Transverse colon (tissue), 4 donors: ENCODE data around the gene SOHLH1. TPM values are rescaled to one million over a fixed set of nuclear protein-coding genes. Genes with fewer than 3 reads are reported as not detected.

Experiments used
- DNase-seq: peaks from one replicate; pipeline ENCODE4 v3.0.0-alpha.2; 2019
- H3K27ac ChIP-seq, 4 donors: fragments of 200-600 bp; sonication (generic); 2 replicates each; pipeline ENCODE4 v1.5.1; 2016 to 2018; ENCODE audit warnings: inconsistent platforms in 4 of 4
- H3K27me3 ChIP-seq: fragments of 200-600 bp; sonication (generic); 2 replicates; pipeline ENCODE4 v1.5.1; 2017; ENCODE audit warnings: inconsistent platforms
- H3K36me3 ChIP-seq, 4 donors: fragments of 200-600 bp; sonication (generic); 2 replicates each; pipeline ENCODE4 v1.5.1; 2017 to 2019; ENCODE audit warnings: inconsistent platforms in 4 of 4
- H3K4me1 ChIP-seq, 4 donors: fragments of 200-600 bp; sonication (generic); 2 replicates each; pipeline ENCODE4 v1.5.1; 2017 to 2020; ENCODE audit warnings: inconsistent platforms in 4 of 4
- H3K4me3 ChIP-seq, 4 donors: fragments of 200-600 bp; sonication (generic); 1 replicate in 1 of 4; 2 replicates in 3 of 4; pipeline versions ENCODE4 v1.5.1 to v1.6.1; 2017 to 2019; ENCODE audit warnings: inconsistent platforms in 4 of 4
- H3K9me3 ChIP-seq, 2 donors: fragments of 200-600 bp; sonication (generic); 2 replicates each; pipeline ENCODE4 v1.5.1; 2017 to 2019; ENCODE audit warnings: inconsistent platforms in 2 of 2
- CTCF ChIP-seq, 5 experiments: fragments of 200-600 bp in 3 of 5; fragments of 450-650 bp in 2 of 5; sonication (generic) in 3 of 5; IDR thresholded peaks; 1 replicate in 2 of 5; 2 replicates in 3 of 5; pipeline ENCODE4 v1.5.1; 2016 to 2017; ENCODE audit warnings: antibody characterized with exemption in 5 of 5, inconsistent platforms in 3 of 5, mild to moderate bottlenecking in 2 of 5, moderate library complexity in 1 of 5
- EP300 ChIP-seq: sonication (generic); formaldehyde crosslinking; IDR thresholded peaks from one replicate; pipeline ENCODE4 v1.6.1; 2017; ENCODE audit warnings: antibody characterized with exemption, low read depth
- POLR2A ChIP-seq: fragments of 450-650 bp; IDR thresholded peaks from one replicate; pipeline ENCODE4 v1.6.1; 2016; ENCODE audit warnings: antibody characterized with exemption, mild to moderate bottlenecking, moderate library complexity
- POLR2AphosphoS5 ChIP-seq, 3 donors: sonication (generic); formaldehyde crosslinking; IDR thresholded peaks; one replicate each; pipeline ENCODE4 v1.6.1; 2016; ENCODE audit warnings: antibody characterized with exemption in 3 of 3
- WGBS, 2 donors: methylation state at CpG; one replicate each; pipeline ENCODE4 v1.1.5; 2018; ENCODE audit warnings: low coverage in 1 of 2; 5-methylcytosine and 5-hydroxymethylcytosine counted together
- in situ Hi-C, 4 donors: fragments of 200-750 bp; cut with MboI; loops; one replicate each; pipeline versions ENCODE4 v1.15.0 to v1.15.1; 2017; ENCODE audit warnings: low sequenced_read_pairs in 3 of 4, low pct_ligation_motif_present in 1 of 4, low pct_unique_long_range_greater_than_20kb in 1 of 4
- intact Hi-C: fragments of 100-400 bp; cut with DNase I; formaldehyde crosslinking; loops from one replicate; pipeline ENCODE4 v1.15.1; 2023; ENCODE audit warnings: low total_unique reads
- total RNA-seq, 4 donors: library from RNA; depleted of rRNA; stranded (reverse); fragments of >200 nt; gene quantifications; one replicate each; pipeline ENCODE4 v1.1.0, GENCODE V29; 2016

SOHLH1 gene
- total RNA-seq, 4 donors from 2014 or later = not detected

GRCh38 chr9:135729480-135729879, 30.2 kb upstream of the SOHLH1 start:
- no peak for DNase-seq
- H3K4me3 ChIP-seq = no peak overlapping the region
- in situ Hi-C loops = no loop called here
- no peak for TF ChIP-seq POLR2A
- TF ChIP-seq POLR2AphosphoS5 (IDR thresholded peaks at IDR 0.05) = no peak
- TF ChIP-seq CTCF (IDR thresholded peaks at IDR 0.05) = no peak
- no peak for TF ChIP-seq EP300
- H3K27ac ChIP-seq = no peak overlapping the region
- no peaks in the 10 kb centered on the region for H3K4me1 ChIP-seq
- H3K36me3 ChIP-seq = no peaks in the 10 kb centered on the region
- no peaks in the 10 kb centered on the region for H3K9me3 ChIP-seq
- intact Hi-C loops = no loop called here
- WGBS, 2 donors = 70 to 84% methylated on average over 4 to 13 of the region's 13 CpGs
- H3K27me3 ChIP-seq = peaks cover 16% of the 10 kb centered on the region

GRCh38 chr9:135728436-135729110, 29.3 kb upstream of the SOHLH1 start:
- no peak overlapping the region for H3K27ac ChIP-seq
- intact Hi-C loops (no loop called here), in situ Hi-C loops (no loop called here)
- peaks cover 16% of the 10 kb centered on the region for H3K27me3 ChIP-seq
- H3K4me1 ChIP-seq = no peaks in the 10 kb centered on the region
- DNase-seq = no peak
- WGBS, 2 donors = 63% methylated on average over 17 of the region's 18 CpGs; no CpG with 5 or more reads in 1 of the 2 donors
- H3K9me3 ChIP-seq = no peaks in the 10 kb centered on the region
- TF ChIP-seq CTCF (IDR thresholded peaks at IDR 0.05) (no peak), EP300 (no peak), POLR2A (no peak), POLR2AphosphoS5 (IDR thresholded peaks at IDR 0.05) (no peak)
- H3K4me3 ChIP-seq = no peak overlapping the region
- no peaks in the 10 kb centered on the region for H3K36me3 ChIP-seq

- no peaks in the 10 kb centered on the region for H3K36me3 ChIP-seq
- intact Hi-C loops (no loop called here), in situ Hi-C loops (no loop called here)
- DNase-seq = no peak
- H3K27me3 ChIP-seq = peaks cover 16% of the 10 kb centered on the region
- no peaks in the 10 kb centered on the region for H3K9me3 ChIP-seq
- no peak overlapping the region for H3K4me3 ChIP-seq
- H3K4me1 ChIP-seq = no peaks in the 10 kb centered on the region
- no peak overlapping the region for H3K27ac ChIP-seq
- TF ChIP-seq POLR2A (no peak), CTCF (IDR thresholded peaks at IDR 0.05) (no peak), POLR2AphosphoS5 (IDR thresholded peaks at IDR 0.05) (no peak), EP300 (no peak)
- 45% methylated on average over 11 of the region's 11 CpGs; no CpG with 5 or more reads in 1 of the 2 donors for WGBS, 2 donors
Observed at GRCh38 chr9:135727257-135727875, 28.1 kb upstream of the SOHLH1 start.

DNA sequence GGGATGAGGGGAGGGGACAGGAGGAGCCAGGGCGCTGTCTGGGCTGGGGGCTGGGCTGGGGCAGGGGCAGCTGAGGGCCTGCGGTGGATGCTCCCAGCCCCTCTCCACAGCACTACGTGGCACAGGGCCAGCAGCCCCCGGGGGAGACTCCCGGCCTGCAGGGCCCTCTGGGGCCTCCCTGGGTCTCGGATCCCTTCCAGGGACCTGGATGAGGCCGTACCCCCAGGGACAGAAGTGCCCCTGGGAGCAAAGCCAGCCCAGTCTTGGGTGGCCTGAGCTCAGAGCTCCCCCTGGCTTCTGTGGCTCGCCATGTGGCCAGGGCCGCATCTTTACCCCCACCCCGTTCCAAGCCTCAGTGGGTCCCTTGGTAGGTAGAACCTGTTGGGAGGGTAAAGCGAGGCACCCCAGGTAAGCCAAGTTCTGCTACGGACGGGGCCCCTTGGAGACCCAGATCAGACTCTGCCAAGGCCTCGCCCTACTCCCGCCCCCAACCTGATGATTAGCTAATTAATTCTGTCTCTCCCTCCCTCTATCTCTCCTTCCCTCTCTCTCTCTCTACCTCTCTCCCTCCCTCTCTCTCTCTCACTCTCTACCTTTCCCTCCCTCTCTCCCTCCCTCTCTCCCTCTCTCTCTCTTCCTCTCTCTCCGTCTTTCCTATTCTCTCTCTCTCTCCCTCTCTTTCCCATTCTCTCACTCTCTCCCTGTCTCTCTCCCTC, 27.0 kb upstream of the SOHLH1 start:
- no peaks in the 10 kb centered on the region for H3K4me1 ChIP-seq
- DNase-seq = no peak
- TF ChIP-seq POLR2AphosphoS5 (IDR thresholded peaks at IDR 0.05) = no peak
- no peak for TF ChIP-seq CTCF (IDR thresholded peaks at IDR 0.05)
- TF ChIP-seq EP300 = no peak
- 27 to 55% methylated on average over 5 to 11 of the region's 16 CpGs for WGBS, 2 donors
- in situ Hi-C loops = no loop called here
- H3K4me3 ChIP-seq = no peak overlapping the region
- H3K27ac ChIP-seq = no peak overlapping the region
- peaks cover 16% of the 10 kb centered on the region for H3K27me3 ChIP-seq
- no peaks in the 10 kb centered on the region for H3K9me3 ChIP-seq
- no peaks in the 10 kb centered on the region for H3K36me3 ChIP-seq
- intact Hi-C loops = no loop called here
